NCI-H82 treated with DMSO at 0.1 percent for 48 hours (cell line): ENCODE data around the gene CLCA2.
"Not testable (repeated sequence)": the region's sequence is repeated elsewhere in the genome, so short reads cannot be mapped to it uniquely, and the experiment has no call there.

Experiments
- DNase-seq: peaks from one replicate; lab custom pipeline; 2025; ENCODE audit not compliant: unreplicated experiment; lab: John Stamatoyannopoulos, UW

The CLCA2 gene

DNA sequence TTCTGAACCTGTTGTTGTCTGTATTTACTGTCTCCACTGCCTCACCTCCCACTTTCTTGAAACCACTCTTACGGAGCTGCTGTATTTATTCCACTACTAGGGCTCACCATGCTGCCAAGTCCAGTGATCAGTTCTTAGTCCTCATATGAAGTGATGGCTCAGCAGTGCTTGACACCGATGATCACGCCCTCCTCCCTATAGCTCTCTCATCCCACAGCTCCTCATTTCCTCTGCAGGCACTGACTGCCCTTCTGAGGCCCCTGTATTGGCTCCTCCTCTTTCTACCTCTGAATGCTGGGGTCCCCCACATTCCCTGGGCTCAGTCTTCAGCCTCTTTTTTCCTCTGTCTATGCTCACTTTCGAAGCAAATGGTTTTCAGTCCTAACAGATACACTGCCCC, 48.2 kb downstream of the CLCA2 start:
- DNase-seq: no peak

DNA sequence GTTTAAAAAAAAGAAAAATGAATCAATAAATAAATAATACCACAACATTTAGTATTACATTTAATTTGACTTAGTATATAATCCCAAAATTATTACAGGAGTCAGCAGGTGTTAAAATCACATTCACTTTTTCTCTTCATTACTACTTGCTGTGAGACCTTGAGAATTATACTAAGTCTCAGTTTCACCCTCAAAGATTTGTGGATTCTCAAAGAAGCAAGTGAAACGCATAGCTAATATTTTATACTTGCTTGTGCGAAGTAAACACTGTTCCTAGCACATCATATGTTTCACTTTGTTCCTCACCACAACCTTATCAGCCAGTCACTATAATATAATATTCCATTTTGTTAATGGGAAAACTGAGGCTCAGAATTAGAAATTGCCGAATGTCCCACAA, 48.8 kb downstream of the CLCA2 start:
- no peak for DNase-seq

DNA sequence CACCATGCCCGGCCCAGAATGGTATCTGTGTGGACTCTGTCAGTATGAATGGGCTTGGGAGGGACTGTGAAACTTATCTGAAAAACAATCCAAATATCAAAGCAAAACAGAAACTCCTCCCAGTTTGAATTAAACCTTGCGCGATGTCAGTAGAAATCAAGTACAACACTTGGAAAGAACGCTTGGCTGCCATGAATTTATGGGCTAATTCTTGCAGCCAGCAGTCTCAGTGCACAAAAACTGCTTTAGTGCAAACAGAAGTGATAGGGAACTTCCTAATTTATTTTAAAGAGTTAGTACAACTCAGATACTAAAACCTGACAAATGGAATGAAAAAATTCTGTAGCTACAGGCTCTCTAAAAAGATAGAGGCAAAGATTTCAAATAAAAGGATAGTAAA, 53.3 kb downstream of the CLCA2 start:
- DNase-seq: no peak

DNA sequence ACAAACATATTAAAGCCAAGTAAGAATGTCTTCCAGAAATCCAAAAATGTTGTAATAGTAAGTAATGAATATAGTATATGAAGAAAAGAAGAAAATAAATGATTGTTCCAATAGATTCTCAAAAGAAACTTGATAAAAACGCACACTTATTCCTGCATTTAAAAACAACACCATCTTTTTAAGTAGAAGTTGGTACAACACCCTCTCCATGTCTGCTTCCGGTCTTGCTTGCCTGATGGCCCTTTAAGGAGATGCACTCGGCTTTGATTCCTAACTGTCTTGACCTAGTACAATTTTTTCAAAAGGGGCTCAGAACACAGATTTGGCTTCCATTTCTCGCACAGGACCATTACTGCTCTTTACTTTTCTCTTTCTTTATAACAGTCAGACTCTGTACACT, 53.7 kb downstream of the CLCA2 start:
- DNase-seq: no peak

DNA sequence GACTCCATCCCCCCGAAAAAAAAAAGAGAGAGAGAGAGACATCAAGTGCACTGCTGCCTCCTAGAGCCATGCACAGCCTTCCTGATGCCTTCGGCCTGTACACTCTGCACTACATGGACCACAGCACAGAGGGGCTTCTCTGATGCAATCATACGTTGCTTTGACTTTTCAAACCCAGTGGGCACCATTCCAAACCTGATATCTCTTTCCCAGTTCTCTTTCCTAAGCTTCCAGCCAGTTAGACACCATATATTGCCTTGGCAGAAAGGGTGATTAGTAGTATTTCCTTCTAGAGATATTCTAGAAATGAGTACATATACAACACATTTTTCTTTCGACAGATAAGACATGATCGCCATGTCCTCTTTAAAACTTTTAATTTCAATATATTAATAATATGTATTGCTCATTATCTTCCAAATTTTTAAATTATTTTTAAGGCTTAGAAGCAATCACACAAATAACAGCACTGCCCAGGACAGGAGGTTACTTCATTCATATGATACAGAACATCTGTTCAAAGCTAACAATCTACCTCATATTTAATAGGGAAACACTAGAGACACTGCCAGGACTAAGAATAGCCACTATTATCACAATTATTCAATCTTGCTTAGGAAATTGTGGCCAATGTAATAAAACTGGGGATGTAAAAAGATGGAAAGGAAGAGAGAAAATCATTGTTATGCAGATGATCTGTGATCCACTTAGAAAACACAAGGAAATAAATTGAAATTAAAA, 54.6 kb downstream of the CLCA2 start:
- DNase-seq: no peak

DNA sequence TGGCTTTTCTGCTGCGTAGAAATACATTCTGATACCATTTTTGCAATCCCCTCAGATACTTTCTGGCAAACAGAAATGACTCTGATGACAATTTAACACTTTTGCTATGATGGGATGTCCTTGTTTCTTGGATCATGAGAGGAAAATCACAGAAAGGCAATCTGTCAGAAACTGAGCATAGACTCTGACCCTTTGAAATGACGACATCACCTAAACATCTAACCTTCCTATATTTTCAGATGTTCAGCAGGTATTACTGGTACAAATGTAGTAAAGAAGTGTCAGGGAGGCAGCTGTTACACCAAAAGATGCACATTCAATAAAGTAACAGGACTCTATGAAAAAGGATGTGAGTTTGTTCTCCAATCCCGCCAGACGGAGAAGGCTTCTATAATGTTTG, 58.0 kb downstream of the CLCA2 start:
- no peak for DNase-seq

DNA sequence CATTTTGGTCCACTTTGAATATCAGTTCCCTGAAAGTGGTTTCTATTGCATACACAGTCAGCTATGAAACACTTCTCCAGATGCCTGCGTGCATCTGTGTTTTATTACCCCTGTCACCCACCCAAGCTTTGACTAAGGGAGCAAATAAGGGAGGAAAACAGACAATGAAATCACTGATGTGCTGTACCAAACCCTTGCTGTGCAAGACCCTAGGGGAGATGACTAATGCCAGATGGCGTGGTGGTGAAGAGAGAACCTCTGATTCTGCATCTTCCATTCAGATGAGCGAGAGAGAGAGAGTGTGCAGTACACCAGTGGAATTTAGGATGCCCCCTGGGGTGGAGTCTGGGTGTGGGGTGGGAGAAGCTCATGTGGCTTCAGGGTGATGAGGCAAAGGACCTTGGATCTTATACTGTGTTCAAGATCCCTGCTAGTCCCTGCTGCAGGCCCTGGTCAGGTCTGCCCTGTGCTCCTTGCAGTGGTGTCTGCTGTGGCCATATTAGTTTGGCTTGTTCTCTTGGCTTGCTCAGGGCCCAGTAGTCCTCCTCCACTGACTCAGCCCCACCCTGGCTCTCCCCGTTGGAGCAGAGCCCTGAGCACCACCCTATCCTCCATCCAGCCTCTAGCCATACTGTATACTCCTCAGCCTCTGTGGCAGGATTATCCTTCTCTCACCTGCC, 63.3 kb downstream of the CLCA2 start:
- no peak for DNase-seq

DNA sequence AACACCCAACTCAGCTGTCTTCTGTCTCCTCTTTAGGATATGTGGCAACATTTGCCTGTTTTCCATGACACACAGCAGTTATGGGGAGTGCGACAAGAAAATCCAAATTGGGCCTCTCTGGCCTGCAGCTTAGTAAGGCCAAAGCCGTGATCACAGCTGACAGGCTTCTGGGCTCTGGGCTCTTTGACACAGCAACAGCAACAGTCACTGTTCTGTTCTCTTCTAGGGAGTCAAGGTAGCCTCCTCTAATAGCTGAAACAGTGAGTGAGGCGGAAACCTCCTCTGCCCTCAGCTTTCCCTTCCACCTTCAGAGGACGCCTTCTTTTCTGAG, 63.8 kb downstream of the CLCA2 start:
- no peak for DNase-seq

DNA sequence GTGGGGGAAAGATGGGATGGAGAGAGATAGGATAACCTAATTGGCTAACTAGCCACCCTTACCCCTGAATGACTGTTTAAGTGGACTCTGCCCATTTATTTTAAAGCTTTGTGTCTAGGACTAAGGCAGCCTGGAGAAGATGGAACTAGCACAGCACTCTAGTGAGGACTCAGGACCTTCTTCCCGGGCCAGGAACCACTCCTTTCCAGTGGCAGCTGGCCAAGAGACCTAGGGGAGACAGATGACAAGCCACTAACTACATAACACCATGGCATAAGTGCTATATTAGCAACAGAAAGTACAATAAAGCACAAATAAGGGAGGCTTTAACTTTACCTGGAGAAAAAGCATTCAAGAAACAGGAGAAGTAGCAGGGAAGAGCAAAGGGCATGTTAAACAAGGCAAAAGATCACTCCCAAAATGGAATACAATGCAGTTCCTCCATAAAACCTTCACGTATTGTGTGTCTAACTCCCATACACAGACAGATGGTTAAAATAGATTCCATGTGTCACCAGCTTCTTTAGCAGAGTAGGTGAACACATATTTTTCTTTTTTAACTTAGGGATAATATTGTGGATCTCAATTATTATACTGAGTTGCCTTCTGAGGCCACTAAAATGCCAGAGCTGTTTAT, 65.4 kb downstream of the CLCA2 start:
- DNase-seq: no peak

DNA sequence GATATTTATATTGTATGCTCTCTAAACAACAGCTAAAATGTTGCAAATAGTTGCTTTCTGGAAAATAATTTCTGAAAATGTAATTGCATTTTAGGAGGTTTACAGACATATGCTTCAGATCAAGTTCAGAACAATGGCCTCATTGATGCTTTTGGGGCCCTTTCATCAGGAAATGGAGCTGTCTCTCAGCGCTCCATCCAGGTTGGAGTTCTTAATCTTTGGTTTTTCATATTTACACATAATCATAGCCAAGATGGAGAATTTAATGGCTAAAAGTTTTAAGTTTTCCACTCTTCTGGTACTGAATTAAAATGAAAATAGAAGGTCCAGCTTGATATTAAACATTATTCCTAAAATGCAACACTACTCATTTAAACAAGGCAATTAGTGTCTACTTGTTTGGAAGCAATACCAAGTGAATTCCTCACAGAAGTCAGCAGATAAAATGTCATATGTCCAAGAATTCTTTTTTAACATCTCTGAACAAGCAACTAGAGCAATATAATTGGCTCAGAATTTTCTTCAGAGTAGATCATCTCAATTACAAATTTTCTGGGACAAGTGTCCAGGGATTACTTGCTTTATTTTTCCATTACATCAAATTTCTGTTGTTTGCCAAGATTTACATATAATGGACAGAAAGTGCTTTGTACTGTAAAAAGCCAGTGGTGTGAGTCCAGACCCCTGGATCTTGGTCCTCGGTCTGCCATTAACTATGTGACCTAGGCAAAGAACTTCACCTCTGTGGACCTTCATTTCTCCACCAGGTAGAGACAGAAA, 67.4 kb downstream of the CLCA2 start:
- DNase-seq: no peak

DNA sequence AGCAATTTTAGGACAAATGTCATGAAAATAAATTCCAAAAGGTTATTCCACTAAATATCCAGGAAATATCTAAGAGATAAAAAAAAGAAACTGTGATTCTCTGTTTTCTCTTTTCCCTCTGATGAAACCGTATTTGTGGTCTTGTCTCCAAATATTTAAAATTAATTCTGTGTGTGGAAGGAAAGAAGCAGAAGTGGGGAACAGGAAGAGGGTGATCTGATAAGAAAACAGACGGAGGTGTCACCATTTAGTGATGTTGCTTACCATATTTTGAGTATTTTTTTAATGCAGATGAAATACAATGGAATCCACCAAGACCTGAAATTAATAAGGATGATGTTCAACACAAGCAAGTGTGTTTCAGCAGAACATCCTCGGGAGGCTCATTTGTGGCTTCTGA, 74.3 kb downstream of the CLCA2 start:
- no peak for DNase-seq

DNA sequence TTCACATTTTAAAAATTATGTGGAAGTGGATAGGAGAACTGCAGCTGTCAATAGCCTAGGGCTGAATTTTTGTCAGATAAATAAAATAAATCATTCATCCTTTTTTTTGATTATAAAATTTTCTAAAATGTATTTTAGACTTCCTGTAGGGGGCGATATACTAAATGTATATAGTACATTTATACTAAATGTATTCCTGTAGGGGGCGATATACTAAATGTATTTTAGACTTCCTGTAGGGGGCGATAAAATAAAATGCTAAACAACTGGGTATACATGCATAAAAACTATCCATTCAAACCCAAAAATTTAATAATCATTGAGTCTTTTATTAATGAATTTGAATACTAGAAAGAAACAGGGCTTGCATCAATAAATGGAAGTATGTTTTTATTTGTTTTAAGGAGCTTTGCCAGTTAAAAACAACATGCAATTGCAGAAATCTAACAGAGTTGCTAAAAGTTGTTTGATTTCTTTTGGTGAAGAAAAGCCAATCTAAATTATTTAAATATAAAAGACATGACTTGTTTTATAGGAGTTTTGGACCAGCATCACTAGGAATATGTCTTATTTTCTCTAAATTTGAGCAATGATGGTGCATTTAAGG, 76.1 kb downstream of the CLCA2 start:
- DNase-seq: peak; percentile 46

DNA sequence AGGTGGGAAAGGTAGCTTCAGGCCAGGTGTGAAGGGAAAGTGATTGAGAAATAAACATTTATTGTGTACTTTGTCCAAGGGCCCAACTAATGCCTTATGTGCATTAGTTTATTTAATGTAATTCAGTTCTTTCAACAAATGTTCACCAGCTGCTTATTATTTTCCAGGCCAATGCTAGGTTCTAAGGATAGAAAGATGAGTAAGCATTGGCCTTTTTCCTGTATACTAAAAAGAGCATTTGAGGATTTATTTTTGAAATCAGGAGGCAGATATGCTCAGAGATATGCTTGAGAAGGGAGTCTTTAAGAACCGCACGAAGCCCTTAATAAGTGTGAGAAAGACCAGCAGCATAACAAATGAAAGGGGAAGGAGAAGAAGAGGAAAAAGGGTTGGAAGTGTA, 76.7 kb downstream of the CLCA2 start:
- DNase-seq: no peak

DNA sequence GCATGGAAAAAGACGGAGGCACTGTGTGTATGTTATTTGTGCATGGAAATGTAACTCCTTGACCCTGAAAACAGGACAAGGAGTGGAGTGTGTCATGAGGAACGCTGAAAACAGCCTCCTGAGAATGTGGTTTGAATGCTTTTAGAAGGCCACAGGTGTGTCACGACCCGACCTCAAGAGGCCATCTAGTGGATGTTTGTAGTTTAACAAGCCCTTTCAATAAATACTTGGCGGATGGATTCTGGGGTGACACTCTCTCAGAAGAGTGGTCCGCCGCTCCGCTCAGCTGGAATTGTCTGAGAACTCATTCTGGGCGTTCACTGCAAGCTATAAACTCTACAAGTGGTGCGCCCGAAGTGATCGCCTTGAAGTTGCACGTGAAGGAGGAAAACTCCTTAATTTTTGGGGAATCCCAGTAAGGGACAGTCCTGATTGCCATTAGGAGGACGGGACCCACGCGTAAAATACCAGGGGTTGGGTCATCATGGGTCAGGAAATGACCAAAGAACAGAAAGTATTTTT, 78.2 kb downstream of the CLCA2 start:
- DNase-seq: not testable (repeated sequence)

DNA sequence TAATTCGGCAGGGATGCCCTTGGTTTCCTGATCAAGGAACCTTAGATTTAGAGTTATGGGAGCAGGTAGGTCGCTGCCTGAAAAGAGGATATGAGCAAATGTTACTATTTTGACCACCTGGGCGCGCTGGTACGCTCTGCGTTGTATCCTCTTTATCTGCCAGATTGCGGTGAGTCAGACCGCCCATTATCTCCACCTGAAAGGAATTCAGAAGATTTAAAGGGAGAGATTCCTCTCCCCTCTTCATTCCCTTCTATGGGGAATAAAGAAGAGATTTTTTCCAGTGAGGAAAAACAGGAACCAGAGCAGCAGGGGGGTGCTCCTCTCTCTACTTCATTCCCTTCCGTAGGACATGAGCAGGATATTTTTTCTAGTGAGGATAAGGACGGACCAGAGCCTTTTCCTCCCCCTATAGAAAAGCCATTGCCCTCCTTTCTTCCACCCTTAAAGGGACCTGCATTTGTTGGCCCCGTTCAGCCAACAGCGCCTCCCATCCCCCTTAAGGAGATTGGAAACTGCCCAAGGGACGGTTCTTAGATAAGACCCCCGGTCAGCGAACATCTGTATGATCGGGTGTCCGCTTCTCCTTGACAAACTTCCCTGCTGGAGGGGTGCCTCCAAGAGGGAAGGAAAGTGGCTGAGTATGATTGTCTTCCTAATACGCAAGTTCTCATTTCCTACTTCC, 78.9 kb downstream of the CLCA2 start:
- DNase-seq: no peak

DNA sequence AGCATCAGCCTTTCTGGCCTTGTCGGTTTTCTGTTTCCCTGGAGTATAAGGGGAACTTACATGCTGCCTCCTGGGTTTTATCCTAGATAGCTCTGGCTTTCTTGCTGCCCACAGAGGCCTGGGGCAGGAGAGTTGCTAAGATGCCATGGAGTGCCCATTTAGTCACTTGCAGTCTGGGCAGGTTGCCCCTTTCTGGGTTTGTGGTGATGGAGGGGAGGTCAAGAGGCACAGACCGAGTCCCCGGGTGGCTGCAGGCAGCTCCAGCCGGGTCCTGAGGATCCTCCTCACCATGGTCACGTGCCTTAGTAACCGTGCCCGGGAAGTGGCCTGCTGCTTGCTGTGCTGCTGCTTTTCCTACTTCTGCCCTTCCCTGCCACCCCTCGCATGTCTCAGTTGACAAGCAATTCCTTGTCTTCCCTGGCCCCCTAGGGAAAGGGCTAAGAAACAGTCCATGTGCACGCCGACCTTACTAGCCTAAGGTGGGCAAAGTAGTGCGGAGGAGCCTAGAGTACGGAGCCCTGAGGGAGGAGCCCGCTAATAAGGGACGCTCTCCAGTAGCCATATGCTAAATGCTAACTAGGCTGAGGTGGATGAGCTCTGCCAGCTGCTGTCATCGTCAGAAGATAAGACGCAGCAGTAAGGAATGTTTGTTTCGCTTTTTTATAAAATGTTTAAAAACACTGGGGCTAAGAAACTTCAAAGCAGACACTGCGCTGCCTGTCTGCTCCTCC, 79.6 kb downstream of the CLCA2 start:
- DNase-seq: peak; percentile 14

DNA sequence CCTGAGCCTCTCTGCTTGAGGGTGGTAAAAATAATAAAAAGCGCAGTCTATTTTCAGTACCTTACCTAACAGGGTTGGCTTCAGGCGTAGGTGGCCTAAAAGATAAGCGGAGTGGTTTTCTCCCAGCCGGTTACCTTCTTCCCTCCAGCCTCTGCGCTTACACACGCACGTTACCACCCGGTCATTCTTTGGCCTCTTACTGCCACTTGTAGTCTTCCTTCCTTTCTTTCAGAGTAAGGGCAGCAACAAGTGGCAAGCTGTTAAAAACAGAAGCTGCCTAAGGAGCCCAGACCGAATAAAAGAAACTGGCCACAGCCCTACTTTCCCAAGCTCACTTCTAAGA, 80.1 kb downstream of the CLCA2 start:
- DNase-seq: no peak

DNA sequence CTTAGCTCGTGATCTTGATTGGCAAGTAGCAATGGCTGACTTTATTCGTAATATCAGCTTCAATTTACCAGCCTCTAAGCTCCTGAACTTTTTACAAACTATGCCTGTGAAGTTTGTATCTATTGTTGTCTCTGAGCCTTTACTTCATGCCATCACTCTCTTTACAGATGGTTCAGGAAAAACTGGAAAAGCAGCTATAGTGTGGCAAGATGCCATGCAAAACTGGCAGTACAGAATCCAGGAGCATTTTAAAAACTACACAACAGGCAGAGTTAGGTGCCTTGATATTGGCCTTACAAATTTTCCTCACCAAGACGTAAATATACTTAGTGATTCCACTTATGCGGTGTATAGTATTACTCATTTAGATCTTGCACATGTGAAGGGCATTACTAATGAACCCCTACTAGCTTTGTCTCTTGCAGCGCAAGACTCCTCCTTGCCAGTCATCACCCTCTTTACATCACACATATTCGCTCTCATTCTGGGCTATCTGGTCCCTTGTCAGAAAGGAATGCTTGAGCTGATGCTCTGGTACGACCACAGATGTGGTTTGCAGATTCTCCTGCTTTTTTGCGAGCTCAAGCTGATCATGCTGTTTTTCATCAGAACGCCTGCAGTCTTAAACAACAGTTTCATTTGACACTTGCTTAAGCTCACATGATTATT, 81.1 kb downstream of the CLCA2 start:
- no peak for DNase-seq

DNA sequence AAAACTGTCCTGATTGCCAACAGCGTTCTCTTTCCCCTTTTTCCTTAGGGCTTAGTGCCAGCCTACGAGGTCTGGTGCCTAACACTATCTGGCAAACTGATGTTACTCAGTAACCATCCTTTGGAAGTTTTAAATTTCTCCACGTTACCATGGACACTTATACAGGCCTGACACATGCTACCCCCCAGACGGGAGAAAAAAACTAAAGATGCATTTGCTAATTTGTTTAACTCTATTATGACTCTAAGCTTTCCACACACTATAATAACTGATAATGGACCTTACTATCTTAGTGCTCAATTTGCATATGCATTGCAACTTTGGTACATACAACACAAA, 81.6 kb downstream of the CLCA2 start:
- no peak for DNase-seq
